ENCODE measurements around the gene SUMO3. TPM values are rescaled to one million over a fixed set of nuclear protein-coding genes. Genes with fewer than 3 reads are reported as not detected.

The SUMO3 gene
- total and polyA plus RNA-seq, 3 experiments from 2014 or later, result 81.7 to 88.1 (median 85.3) TPM

DNA sequence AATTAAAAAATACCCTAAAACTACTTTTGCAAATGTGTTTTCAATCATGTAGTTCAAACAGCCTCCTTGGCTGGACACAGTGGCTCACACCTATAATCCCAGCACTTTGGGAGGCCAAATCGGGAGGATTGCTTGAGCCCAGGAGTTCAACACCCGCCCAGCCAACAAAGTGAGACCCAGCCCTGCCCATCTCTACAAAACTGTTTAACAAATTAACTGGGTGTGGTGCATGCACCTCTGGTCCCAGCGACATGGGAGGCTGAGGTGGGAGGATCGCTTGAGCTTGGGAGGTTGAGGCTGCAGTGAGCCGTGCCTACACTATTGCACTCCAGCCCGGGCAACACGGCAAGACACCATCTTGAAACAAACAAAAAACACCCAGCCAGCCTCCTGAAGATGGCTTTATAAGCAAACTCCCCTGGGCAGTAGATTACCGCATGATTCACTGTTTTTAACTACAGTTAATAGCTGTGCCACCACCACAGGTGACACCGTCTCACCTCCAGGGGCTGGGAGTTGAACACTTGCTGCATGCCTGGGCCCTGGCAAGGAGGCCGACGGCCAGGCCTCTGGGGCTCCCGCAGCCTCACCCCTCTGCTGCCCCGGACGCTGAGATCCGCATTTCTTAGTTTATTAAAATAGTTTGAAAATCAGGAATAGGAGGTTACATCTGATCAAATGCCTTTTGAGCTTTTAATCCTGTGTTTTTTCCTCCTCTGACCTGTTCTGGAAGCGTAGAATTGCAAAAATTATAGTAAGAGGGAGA lies 39.4 kb upstream of the SUMO3 start:
- Mint-ChIP-seq H3K27ac (peak overlapping the region in 1 of 8 donors; percentile 46), H3K4me3 (no peak overlapping the region), H3K9me3 (no peaks in the 10 kb centered on the region), H3K36me3 (peaks cover 0 to 89% (median 17%) of the 10 kb centered on the region in 3 donors), H3K4me1 (peaks cover 26 to 39% (median 35%) of the 10 kb centered on the region in 3 donors), H3K27me3 (no peaks in the 10 kb centered on the region)
- Histone ChIP-seq H3K36me3 (ENCODE audit: insufficient read depth, low read length) (peaks cover 33% of the 10 kb centered on the region), H3K9me3 (ENCODE audit: low read length) (no peaks in the 10 kb centered on the region), H3K4me3 (ENCODE audit: low read length) (no peak overlapping the region), H3K4me1 (ENCODE audit: insufficient read depth, low read length) (peaks cover 28% of the 10 kb centered on the region), H3K27me3 (ENCODE audit: insufficient read depth, low read length, poor library complexity, severe bottlenecking) (no peaks in the 10 kb centered on the region), H3K27ac (ENCODE audit: low read depth, low read length) (no peak overlapping the region)
- no peak for DNase-seq
- ChIA-PET CTCF (no interaction called here), POLR2A (no interaction called here)

DNA sequence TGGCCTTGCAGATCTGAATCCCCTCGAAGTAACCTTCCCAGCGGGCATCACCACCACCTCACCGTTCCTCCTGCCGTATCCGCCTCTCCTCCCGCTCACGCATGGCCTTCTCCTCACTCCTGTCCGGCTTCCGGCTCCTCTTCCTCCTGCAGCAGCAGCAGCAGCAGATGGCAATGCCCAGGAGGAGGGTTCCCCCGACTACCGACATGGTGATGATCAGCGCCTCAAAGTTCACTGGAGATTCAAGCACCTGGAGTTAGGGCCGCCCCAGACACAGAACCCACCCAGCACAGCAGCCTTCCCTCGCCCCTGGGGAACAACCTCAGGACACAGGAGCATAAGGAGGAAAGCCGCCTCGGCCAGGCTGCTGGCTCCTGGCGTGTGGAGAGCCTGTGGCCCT lies 38.3 kb upstream of the SUMO3 start:
- Histone ChIP-seq H3K27ac (ENCODE audit: low read depth, low read length) (peak overlapping the region; percentile 63), H3K27me3 (ENCODE audit: insufficient read depth, low read length, poor library complexity, severe bottlenecking) (no peaks in the 10 kb centered on the region), H3K4me3 (ENCODE audit: low read length) (no peak overlapping the region), H3K4me1 (ENCODE audit: insufficient read depth, low read length) (peaks cover 40% of the 10 kb centered on the region), H3K9me3 (ENCODE audit: low read length) (no peaks in the 10 kb centered on the region), H3K36me3 (ENCODE audit: insufficient read depth, low read length) (peaks cover 31% of the 10 kb centered on the region)
- Mint-ChIP-seq H3K9me3 (no peaks in the 10 kb centered on the region), H3K4me3 (no peak overlapping the region), H3K36me3 (peaks cover 0 to 91% (median 14%) of the 10 kb centered on the region in 3 donors), H3K27me3 (no peaks in the 10 kb centered on the region), H3K4me1 (peaks cover 16 to 36% (median 28%) of the 10 kb centered on the region in 3 donors), H3K27ac (peak overlapping the region in 2 of 8 donors; percentile 41 to 47)
- POLR2A ChIA-PET, result no interaction called here
- no peak for DNase-seq
- CTCF ChIA-PET, result no interaction called here

DNA sequence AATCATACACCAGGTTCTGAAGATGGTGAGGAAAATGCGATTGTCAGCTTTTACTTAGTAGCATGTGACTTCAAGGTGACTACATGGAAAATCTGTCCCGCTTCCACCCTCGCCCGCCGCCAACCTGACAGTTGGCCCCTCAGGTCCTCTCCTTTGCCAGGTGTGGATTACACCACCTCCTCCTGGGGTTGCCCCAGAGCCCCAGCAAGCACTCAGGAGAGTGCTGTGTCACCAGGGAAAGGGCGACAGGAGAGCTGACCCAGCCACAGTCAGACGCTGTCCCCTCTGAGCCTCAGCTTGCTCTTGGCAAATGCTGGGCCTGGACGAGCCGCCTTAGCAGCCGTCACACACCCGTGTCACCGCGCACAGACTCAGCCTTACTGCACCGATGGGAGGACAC lies 37.7 kb upstream of the SUMO3 start:
- no peak overlapping the region for H3K27ac Mint-ChIP-seq
- H3K27me3 ChIP-seq (ENCODE audit: insufficient read depth, low read length, poor library complexity, severe bottlenecking), result no peaks in the 10 kb centered on the region
- H3K4me1 Mint-ChIP-seq, result peaks cover 13 to 33% (median 25%) of the 10 kb centered on the region in 3 donors
- peaks cover 45% of the 10 kb centered on the region for H3K4me1 ChIP-seq (ENCODE audit: insufficient read depth, low read length)
- ChIA-PET CTCF (no interaction called here), POLR2A (no interaction called here)
- no peak overlapping the region for H3K4me3 Mint-ChIP-seq
- no peaks in the 10 kb centered on the region for H3K9me3 ChIP-seq (ENCODE audit: low read length)
- peaks cover 36% of the 10 kb centered on the region for H3K36me3 ChIP-seq (ENCODE audit: insufficient read depth, low read length)
- peak overlapping the region; percentile 63 for H3K27ac ChIP-seq (ENCODE audit: low read depth, low read length)
- no peaks in the 10 kb centered on the region for H3K9me3 Mint-ChIP-seq
- no peaks in the 10 kb centered on the region for H3K27me3 Mint-ChIP-seq
- no peak for DNase-seq
- H3K4me3 ChIP-seq (ENCODE audit: low read length), result no peak overlapping the region
- H3K36me3 Mint-ChIP-seq, result peaks cover 0 to 93% (median 18%) of the 10 kb centered on the region in 3 donors

DNA sequence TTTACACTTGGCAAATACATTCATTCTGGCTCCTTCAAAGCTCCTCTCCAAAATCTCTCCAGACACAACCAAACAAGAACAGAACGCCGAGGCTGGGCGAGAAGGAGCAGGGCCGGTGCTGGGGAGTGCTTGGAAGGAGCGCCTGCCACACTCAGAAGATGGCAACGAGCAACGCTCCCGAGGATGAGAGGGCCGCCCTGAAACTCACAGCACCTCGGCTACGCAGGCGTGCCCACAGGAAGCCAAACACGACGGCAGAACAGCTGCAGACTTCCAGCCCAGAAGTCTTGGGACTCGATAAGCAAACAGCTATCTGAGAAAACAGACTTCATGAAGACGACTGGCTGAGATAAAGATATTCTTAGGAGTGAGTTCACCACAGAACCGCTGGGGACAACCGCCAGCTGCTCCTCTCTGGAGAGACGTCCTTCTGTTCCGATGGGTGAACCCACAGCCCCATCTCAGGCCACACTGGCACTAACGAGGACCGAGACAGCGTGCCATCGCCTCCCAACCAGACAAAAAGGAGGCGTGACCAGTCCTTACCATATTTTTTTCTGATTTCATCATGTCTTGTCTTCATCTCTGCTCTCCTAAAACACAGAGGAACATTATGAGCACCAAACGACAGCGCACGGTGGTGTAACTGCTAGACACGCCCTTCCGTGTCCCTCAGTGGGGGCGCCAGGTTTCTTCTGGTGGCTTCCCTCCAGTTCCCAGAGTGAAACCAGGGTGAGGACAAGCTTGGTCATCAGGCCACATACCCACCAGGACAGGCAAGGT lies 37.0 kb upstream of the SUMO3 start:
- ChIA-PET POLR2A (no interaction called here), CTCF (no interaction called here)
- Histone ChIP-seq H3K9me3 (ENCODE audit: low read length) (no peaks in the 10 kb centered on the region), H3K4me1 (ENCODE audit: insufficient read depth, low read length) (peaks cover 47% of the 10 kb centered on the region), H3K4me3 (ENCODE audit: low read length) (no peak overlapping the region), H3K36me3 (ENCODE audit: insufficient read depth, low read length) (peaks cover 44% of the 10 kb centered on the region), H3K27me3 (ENCODE audit: insufficient read depth, low read length, poor library complexity, severe bottlenecking) (no peaks in the 10 kb centered on the region), H3K27ac (ENCODE audit: low read depth, low read length) (peak overlapping the region; percentile 63)
- H3K27ac Mint-ChIP-seq, result peak overlapping the region in 5 of 8 donors; percentile 63 to 86 (median 73)
- no peaks in the 10 kb centered on the region for H3K9me3 Mint-ChIP-seq
- H3K4me3 Mint-ChIP-seq, result no peak overlapping the region
- H3K4me1 Mint-ChIP-seq, result peaks cover 9 to 33% (median 25%) of the 10 kb centered on the region in 3 donors
- no peaks in the 10 kb centered on the region for H3K27me3 Mint-ChIP-seq
- DNase-seq, result peak in 1 of 5 donors; percentile 47
- H3K36me3 Mint-ChIP-seq, result peaks cover 0 to 94% (median 18%) of the 10 kb centered on the region in 3 donors

DNA sequence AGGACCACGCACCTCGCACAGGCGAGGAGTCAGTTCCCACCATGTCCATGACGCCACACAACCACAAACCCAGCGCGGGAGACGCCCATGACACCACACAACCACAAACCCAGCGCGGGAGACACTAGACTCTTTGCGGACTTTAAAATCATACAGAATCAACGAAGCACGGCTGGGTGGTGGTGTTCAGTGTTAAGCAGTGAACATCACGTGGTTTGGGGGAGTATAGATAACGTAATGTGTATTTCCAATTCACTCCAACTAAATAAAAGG lies 36.5 kb upstream of the SUMO3 start:
- Histone ChIP-seq H3K36me3 (ENCODE audit: insufficient read depth, low read length) (peaks cover 45% of the 10 kb centered on the region), H3K4me1 (ENCODE audit: insufficient read depth, low read length) (peaks cover 47% of the 10 kb centered on the region), H3K27me3 (ENCODE audit: insufficient read depth, low read length, poor library complexity, severe bottlenecking) (no peaks in the 10 kb centered on the region), H3K4me3 (ENCODE audit: low read length) (no peak overlapping the region), H3K27ac (ENCODE audit: low read depth, low read length) (peak overlapping the region; percentile 63), H3K9me3 (ENCODE audit: low read length) (no peaks in the 10 kb centered on the region)
- Mint-ChIP-seq H3K4me3 (peak overlapping the region in 1 of 7 donors; percentile 32), H3K27ac (peak overlapping the region in 5 of 8 donors; percentile 32 to 86 (median 73)), H3K9me3 (no peaks in the 10 kb centered on the region), H3K27me3 (no peaks in the 10 kb centered on the region), H3K4me1 (peaks cover 5 to 33% (median 25%) of the 10 kb centered on the region in 3 donors), H3K36me3 (peaks cover 0 to 94% (median 18%) of the 10 kb centered on the region in 3 donors)
- CTCF ChIA-PET, result no interaction called here
- POLR2A ChIA-PET, result no interaction called here
- no peak for DNase-seq

DNA sequence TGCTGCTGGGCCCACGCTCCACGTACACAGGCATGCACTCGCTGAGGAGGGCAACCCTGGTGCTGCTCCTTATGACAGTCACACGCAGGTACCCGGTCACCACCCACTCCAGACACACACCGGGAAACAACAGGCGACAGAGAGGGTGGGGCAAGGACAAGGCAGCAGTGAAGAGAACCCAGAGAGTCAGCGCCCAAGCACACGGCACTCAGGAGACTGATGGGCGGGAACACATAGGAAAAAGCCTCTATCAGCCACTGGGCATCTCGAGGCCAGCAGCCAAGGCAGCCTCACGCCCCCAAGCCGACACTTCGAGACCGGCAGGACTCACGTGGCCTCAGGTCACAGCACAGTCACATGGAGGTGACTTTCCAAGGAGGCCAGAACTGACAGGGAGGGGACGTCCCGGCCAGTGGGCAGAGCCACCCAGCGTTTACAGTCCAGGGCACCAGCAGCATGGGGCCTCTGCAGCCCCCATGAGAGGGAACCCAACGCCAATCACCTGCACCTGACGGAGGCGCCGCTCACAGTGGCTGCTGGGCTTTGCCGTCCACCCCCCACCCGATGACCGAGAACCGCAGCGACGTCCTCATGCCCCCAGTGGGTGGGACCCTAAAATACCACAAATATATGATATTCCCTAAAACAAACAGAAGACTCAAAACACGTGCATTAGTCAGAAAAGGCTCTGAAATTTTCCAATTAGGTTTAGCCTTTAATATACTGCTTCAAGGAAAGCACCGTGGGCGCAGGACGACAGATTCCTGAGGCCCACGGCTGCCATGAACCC lies 35.9 kb upstream of the SUMO3 start:
- no peak for DNase-seq
- H3K27ac Mint-ChIP-seq, result peak overlapping the region in 6 of 8 donors; percentile 32 to 94 (median 70)
- Histone ChIP-seq H3K9me3 (ENCODE audit: low read length) (no peaks in the 10 kb centered on the region), H3K27ac (ENCODE audit: low read depth, low read length) (peak overlapping the region; percentile 63), H3K4me3 (ENCODE audit: low read length) (no peak overlapping the region), H3K4me1 (ENCODE audit: insufficient read depth, low read length) (peaks cover 47% of the 10 kb centered on the region), H3K36me3 (ENCODE audit: insufficient read depth, low read length) (peaks cover 40% of the 10 kb centered on the region), H3K27me3 (ENCODE audit: insufficient read depth, low read length, poor library complexity, severe bottlenecking) (no peaks in the 10 kb centered on the region)
- peaks cover 0 to 91% (median 18%) of the 10 kb centered on the region in 3 donors for H3K36me3 Mint-ChIP-seq
- POLR2A ChIA-PET, result interaction anchor here (0.7 kb wide), 1 partner anchor 1108 kb away, joined by 6 read pairs; no protein-coding TSS in a partner anchor
- H3K4me3 Mint-ChIP-seq, result peak overlapping the region in 2 of 7 donors; percentile 41 to 51
- no peaks in the 10 kb centered on the region for H3K27me3 Mint-ChIP-seq
- CTCF ChIA-PET, result no interaction called here
- H3K4me1 Mint-ChIP-seq, result peaks cover 3 to 33% (median 25%) of the 10 kb centered on the region in 3 donors
- H3K9me3 Mint-ChIP-seq, result no peaks in the 10 kb centered on the region

DNA sequence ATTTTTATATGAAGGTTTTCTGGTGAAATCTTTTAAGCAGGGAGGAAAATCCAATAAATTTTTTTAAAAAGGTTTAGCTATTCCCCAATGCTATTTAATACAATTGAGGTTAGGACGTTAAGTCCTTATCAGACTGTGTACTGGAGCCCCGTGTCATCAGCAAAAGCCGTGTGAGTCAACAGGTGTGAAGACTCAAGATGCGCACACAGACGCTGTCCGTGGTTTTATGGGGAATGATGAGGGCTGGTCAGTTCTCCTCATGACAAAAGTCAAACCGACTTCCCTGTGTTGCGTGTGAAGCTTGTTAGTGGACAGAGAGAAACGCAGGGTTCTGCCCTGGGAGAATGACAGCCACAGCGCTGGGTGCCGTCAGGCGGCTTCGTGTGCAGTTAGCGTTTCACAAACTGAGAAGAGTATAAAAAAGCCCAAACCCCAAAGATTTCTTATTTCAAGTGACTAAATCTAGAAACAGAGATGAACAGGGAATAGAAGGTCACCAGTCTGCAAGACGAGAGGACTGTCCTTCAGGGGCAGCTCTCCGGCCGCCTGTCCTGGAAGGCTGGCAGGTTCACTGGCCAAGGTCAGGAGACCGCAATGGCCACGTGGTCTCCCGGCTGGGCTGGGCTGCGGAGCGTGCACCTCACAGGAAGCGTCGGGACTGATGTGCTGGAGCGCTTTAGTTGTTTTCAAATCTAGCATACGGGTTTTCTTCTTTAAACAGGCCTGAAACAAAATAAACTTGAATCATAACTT lies 33.2 kb upstream of the SUMO3 start:
- Histone ChIP-seq H3K36me3 (ENCODE audit: insufficient read depth, low read length) (peaks cover 30% of the 10 kb centered on the region), H3K4me1 (ENCODE audit: insufficient read depth, low read length) (peaks cover 56% of the 10 kb centered on the region), H3K27me3 (ENCODE audit: insufficient read depth, low read length, poor library complexity, severe bottlenecking) (no peaks in the 10 kb centered on the region), H3K27ac (ENCODE audit: low read depth, low read length) (no peak overlapping the region), H3K4me3 (ENCODE audit: low read length) (no peak overlapping the region), H3K9me3 (ENCODE audit: low read length) (no peaks in the 10 kb centered on the region)
- ChIA-PET POLR2A (no interaction called here), CTCF (interaction anchor here (1.3 kb wide), 1 partner anchor 9 kb away, joined by 3 read pairs; no protein-coding TSS in a partner anchor)
- peaks cover 0 to 71% (median 16%) of the 10 kb centered on the region in 3 donors for H3K36me3 Mint-ChIP-seq
- peaks cover 11 to 34% (median 27%) of the 10 kb centered on the region in 3 donors for H3K4me1 Mint-ChIP-seq
- no peak for DNase-seq
- H3K4me3 Mint-ChIP-seq, result no peak overlapping the region
- peak overlapping the region in 1 of 8 donors; percentile 62 for H3K27ac Mint-ChIP-seq
- no peaks in the 10 kb centered on the region for H3K27me3 Mint-ChIP-seq
- H3K9me3 Mint-ChIP-seq, result no peaks in the 10 kb centered on the region
